ENCODE data around the gene OPTC.

Gene OPTC

DNA sequence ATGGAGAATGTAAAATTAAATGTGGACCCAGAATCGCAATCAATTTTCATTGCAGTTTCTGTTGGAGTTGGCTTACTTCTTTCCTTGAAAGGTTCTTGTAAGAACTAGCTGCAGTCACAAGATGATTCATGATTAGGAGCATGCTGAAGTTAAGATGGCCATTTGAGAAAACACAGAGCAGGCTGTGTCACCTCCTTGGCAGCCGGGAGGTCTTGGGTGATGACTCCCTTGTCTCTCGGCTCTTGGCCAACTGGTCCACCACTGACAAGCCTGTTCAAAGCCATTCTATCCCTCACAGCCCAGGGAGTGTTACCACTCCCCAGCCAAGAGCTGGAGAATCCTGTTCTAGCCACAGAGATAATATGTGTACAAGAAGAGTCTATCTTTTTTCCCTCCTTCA lies 40.6 kb downstream of the OPTC start:
- DNase-seq (ENCODE audit: low read depth in 2 of 2), result peak; percentile 96 to 98
- H3K4me3 ChIP-seq (replicated peaks in 1 of 2; ENCODE audit: low read depth in 2 of 2, low read length in 2 of 2), result no peak overlapping the region
- TF ChIP-seq, protein P1, sequence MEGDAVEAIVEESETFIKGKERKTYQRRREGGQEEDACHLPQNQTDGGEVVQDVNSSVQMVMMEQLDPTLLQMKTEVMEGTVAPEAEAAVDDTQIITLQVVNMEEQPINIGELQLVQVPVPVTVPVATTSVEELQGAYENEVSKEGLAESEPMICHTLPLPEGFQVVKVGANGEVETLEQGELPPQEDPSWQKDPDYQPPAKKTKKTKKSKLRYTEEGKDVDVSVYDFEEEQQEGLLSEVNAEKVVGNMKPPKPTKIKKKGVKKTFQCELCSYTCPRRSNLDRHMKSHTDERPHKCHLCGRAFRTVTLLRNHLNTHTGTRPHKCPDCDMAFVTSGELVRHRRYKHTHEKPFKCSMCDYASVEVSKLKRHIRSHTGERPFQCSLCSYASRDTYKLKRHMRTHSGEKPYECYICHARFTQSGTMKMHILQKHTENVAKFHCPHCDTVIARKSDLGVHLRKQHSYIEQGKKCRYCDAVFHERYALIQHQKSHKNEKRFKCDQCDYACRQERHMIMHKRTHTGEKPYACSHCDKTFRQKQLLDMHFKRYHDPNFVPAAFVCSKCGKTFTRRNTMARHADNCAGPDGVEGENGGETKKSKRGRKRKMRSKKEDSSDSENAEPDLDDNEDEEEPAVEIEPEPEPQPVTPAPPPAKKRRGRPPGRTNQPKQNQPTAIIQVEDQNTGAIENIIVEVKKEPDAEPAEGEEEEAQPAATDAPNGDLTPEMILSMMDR (IDR thresholded peaks at IDR 0.05; ENCODE audit: low read depth, low read length), result no peak

DNA sequence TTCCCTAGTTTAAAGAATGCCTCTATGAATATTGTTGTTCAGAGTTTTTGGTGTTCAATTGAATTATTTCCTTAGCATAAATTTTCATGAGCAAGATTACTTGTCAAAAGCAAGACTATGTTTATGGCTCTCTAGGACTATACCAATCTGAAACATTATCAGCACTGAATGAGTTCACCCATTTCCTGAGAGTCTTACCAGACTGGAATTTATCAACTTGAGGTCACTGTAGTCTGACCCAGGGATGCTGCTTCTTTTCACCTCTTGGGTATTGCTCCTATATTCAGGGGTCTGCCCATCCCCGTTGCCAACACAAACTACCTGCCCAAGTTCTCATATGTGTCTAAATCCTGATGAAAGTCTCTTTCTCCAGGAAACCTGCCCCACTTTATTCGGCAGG lies 42.6 kb downstream of the OPTC start:
- DNase-seq (ENCODE audit: low read depth in 2 of 2), result peak; percentile 35 to 61

DNA sequence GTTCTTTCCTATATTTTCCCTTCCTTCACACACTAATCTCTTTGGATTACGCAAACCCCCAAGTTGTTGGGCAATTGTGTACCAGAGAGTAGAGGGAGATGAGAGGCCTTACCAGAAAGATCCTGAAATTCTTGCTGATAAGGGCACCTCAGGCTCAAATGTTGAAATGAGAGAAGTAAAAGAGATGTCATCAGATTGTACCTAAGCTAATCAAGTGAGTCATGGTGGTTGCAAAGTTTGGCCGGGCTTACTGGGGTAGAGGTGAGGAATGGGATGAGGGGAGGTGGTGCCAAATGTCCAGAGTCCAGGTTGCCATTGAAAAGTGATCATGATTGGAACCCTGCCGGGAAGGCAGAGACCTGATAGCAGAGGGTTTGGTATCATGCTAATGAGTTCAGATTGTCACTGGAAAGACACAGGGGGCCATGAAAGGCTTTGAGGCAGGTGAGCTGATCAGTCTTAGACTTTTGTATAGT lies 43.1 kb downstream of the OPTC start:
- peak; percentile 66 to 90 for DNase-seq (ENCODE audit: low read depth in 2 of 2)
- TF ChIP-seq, protein P1 (IDR thresholded peaks at IDR 0.05; ENCODE audit: low read depth, low read length), result no peak
- H3K4me3 ChIP-seq (replicated peaks in 1 of 2; ENCODE audit: low read depth in 2 of 2, low read length in 2 of 2), result no peak overlapping the region

More for the DNA sequence above, 42.6 kb downstream of the OPTC start:
- H3K4me3 ChIP-seq (replicated peaks in 1 of 2; ENCODE audit: low read depth in 2 of 2, low read length in 2 of 2), result no peak overlapping the region
- TF ChIP-seq, protein P1 (IDR thresholded peaks at IDR 0.05; ENCODE audit: low read depth, low read length), result no peak

DNA sequence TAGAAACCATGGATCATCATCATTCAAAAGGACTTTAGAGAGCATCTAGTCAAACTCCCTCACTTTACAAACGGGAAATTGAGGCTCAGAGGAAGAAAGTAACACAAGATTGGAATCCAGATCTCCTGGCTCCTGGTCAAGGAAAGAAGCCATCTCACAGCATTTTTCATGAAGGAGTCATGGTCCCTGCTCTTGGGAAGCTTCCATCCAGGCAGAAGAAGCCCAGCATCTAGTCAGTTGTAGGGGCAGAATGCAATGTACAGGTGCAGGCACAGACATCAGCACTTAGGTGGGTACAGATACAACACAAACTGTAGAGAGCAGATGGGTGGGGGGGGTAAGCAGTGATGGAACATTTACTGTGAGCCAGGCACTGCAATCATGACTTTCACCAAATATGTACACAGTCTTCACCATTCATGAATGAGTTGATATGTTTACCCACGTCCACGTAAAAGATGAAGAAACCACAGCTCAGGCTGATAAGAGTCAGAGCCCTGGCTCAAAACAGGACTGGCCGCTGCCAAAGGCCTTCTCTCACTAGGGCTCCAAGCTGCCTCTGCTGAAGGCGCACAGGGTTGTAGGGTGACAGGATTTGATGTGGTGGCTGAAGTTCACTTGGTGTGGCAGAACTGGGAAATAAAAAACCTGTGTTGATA lies 44.0 kb downstream of the OPTC start:
- no peak overlapping the region for H3K4me3 ChIP-seq (replicated peaks in 1 of 2; ENCODE audit: low read depth in 2 of 2, low read length in 2 of 2)
- DNase-seq (ENCODE audit: low read depth in 2 of 2), result peak; percentile 51 to 83
- TF ChIP-seq, protein P1 (IDR thresholded peaks at IDR 0.05; ENCODE audit: low read depth, low read length), result no peak

DNA sequence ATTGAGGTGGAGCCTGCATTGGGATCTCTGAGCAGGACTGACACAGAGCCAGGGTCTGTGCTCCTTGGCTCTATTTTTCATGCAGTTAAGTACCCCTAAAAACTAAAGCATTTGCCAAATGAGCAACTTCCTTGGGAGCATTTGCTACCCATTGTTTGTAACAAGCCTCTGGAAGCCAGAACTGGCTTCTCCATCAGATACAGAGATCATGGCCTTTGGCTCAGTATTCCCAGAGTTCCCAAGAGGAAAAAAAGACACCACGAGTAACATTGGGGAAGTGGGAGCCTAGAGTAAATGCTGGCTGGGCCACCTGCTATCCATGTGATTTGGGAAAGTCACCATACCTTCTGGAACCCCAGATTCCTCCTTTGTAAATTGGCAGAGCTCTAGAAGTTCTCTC lies 44.8 kb downstream of the OPTC start:
- no peak overlapping the region for H3K4me3 ChIP-seq (replicated peaks in 1 of 2; ENCODE audit: low read depth in 2 of 2, low read length in 2 of 2)
- no peak for DNase-seq (ENCODE audit: low read depth in 2 of 2)
- TF ChIP-seq, protein P1 (IDR thresholded peaks at IDR 0.05; ENCODE audit: low read depth, low read length), result no peak

DNA sequence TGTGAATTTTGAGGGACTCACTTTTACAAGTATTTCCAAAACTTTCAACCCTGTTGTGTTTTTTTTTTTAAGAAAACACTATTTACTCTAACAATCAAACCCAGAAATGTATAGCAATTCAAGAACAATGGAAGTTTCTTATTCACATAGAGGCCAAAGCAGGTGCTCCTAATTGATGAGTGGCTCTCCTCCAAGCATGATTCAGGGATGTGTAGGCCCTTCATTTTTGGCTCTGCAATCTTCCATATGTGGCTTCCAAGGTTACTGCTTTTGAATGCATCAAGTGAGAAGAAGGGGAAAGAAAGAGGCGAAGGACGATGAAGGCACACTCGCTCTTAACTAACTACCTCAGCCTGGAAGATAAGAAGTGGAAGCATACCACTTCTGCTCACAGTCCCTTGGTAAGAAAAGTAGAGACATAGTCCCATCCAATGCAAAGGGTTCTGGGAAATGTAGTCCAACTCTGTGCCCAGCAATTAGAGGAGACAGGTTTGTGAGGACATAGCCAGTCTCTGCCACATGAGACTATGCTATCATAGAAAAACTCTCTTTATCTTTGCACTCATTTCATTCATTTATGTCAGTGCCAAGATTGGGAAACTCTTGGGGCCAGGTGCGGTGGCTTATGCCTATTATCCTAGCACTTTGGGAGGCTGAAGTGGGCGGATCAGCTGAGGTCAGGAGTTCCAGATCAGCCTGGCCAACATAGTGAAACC lies 46.0 kb downstream of the OPTC start:
- H3K4me3 ChIP-seq (replicated peaks in 1 of 2; ENCODE audit: low read depth in 2 of 2, low read length in 2 of 2), result no peak overlapping the region
- TF ChIP-seq, protein P1 (IDR thresholded peaks at IDR 0.05; ENCODE audit: low read depth, low read length), result no peak
- no peak for DNase-seq (ENCODE audit: low read depth in 2 of 2)

All from cardiac fibroblast (primary cell).